Choroid plexus epithelial cell (primary cell): ENCODE results near the gene KEAP1.
"Not testable (repeated sequence)": the region's sequence is repeated elsewhere in the genome, so short reads cannot be mapped to it uniquely, and the experiment has no call there.

Source experiments
- DNase-seq: peaks from one replicate; pipeline ENCODE4 v3.0.0-alpha.2; 2010; ENCODE audit warnings: low read depth
- H3K4me3 ChIP-seq: 2 replicates; pipeline ENCODE4 v1.5.1; 2011; ENCODE audit warnings: low read depth, mild to moderate bottlenecking, control low read depth, low read length, moderate library complexity
- CTCF ChIP-seq: conservative IDR thresholded peaks from 2 replicates; pipeline ENCODE4 v1.5.1; 2011; ENCODE audit warnings: low read depth, mild to moderate bottlenecking, control low read depth, inconsistent platforms, low read length, moderate library complexity

Gene KEAP1

DNA sequence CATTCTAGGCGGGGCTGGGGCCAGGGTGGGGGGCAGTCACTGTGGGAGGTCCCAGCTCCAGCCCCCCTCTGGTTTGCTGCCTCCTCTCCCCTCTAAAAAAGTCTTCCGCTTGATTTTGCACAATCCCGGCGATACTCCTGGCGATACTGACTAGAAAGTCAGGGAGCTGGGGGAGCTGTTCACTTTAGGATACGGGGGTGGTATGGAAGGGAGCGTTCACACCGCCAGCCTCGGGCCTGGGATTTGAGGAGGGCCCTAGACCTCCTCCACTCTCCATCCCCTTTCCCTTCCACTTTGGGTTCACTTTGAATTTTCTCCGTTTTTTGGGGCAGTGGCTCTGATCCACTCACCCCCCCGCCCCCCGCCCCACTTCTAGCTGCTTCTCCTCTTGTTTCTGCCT lies 35.0 kb downstream of the KEAP1 start:
- TF ChIP-seq CTCF, result no peak
- no peak for DNase-seq

DNA sequence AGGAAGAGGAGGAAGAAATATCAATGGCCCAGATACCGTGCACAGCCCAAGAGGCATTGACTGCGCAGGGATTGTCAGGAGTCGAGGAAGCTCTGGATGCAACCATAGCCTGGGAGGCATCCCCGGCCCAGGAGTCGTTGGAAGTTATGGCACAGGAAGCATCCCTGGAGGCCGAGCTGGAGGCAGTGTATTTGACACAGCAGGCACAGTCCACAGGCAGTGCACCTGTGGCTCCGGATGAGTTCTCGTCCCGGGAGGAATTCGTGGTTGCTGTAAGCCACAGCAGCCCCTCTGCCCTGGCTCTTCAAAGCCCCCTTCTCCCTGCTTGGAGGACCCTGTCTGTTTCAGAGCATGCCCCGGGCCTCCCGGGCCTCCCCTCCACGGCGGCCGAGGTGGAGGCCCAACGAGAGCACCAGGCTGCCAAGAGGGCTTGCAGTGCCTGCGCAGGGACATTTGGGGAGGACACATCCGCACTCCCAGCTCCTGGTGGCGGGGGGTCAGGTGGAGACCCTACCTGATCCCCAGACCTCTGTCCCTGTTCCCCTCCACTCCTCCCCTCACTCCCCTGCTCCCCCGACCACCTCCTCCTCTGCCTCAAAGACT lies 36.0 kb downstream of the KEAP1 start:
- no peak for TF ChIP-seq CTCF
- no peak for DNase-seq
- no peak overlapping the region for H3K4me3 ChIP-seq

More for the DNA sequence above, 35.0 kb downstream of the KEAP1 start:
- H3K4me3 ChIP-seq, result no peak overlapping the region

- TF ChIP-seq CTCF, result no peak
- no peak overlapping the region for H3K4me3 ChIP-seq
- DNase-seq, result no peak
Observed at GRCh38 chr19:10464456-10464855, 38.7 kb downstream of the KEAP1 start.

DNA sequence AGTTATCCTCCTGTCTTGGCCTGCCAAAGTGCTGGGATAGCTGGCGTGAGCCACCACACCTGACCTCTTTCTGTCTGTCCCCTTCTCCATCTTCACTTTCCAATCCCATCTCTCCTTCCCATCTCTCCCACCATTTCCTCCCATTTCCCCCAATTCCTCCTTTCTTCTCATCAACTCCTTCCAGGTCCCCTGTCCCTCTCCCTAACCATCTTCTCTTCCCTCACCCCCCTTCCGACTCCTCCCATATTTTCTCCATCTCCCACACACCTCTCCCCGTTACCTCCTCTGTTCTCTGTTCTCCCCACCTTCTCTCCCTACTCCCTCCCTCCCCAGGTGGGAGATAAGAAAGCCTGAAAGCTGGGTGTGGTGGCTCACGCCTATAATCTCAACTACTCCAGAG lies 40.6 kb downstream of the KEAP1 start:
- no peak for DNase-seq
- no peak for TF ChIP-seq CTCF
- H3K4me3 ChIP-seq, result no peak overlapping the region

GRCh38 chr19:10462042-10462441 lies 41.1 kb downstream of the KEAP1 start:
- H3K4me3 ChIP-seq, DNase-seq: not testable (repeated sequence)

GRCh38 chr19:10461047-10461949 lies 41.9 kb downstream of the KEAP1 start:
- no peak for TF ChIP-seq CTCF
- peak overlapping the region; percentile 58 for H3K4me3 ChIP-seq
- DNase-seq, result peak; percentile 97

- DNase-seq, result no peak
- no peak for TF ChIP-seq CTCF
- H3K4me3 ChIP-seq, result no peak overlapping the region
Observed at GRCh38 chr19:10460714-10461046, 42.5 kb downstream of the KEAP1 start.

DNA sequence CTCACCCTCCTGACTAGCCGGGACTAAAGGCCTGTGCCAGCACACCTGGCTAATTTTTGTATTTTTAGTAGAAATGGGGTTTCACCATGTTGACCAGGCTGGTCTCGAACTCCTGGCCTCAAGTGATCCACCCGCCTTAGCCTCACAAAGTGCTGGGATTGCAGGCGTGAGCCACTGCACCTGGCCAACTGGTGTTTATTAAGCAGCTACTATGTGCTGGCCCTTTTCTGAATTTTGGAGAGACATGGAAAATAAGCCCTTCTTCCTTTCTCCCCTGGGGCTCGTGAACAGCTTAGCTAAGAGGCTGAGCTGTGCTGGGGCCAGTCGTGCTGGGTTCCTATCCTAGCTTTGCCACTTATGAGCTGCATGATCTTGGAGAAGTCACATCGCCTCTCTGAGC lies 44.4 kb downstream of the KEAP1 start:
- not testable (repeated sequence) for H3K4me3 ChIP-seq, DNase-seq
